GM18873 (cell line): ENCODE data around the gene SAMD8.

Experiments used
- ATAC-seq: cut with Tn5 transposase; IDR thresholded peaks from one replicate; pipeline ENCODE4 v1.9.1; 2021; ENCODE audit warnings: mild to moderate bottlenecking, moderate library complexity, moderate number of reproducible peaks; ENCODE audit not compliant: unreplicated experiment, low FRiP score

The SAMD8 gene

GRCh38 chr10:75111365-75111906 is at the start of gene SAMD8:
Gene SAMD8 (plus strand): TSS chr10:75111656. CDS start chr10:75150529, 38,873 bp downstream.
- ATAC-seq, result peak; percentile 80

GRCh38 chr10:75061709-75062505 is 49.5 kb upstream of the SAMD8 start:
- ATAC-seq, result no peak

- no peak for ATAC-seq
Observed at GRCh38 chr10:75062506-75063299, 48.8 kb upstream of the SAMD8 start.

- no peak for ATAC-seq
Observed at GRCh38 chr10:75063461-75064230, 47.8 kb upstream of the SAMD8 start.

- no peak for ATAC-seq
Observed at GRCh38 chr10:75065076-75065475, 46.4 kb upstream of the SAMD8 start.

GRCh38 chr10:75066271-75066670 is 45.2 kb upstream of the SAMD8 start:
- no peak for ATAC-seq

- no peak for ATAC-seq
Observed at GRCh38 chr10:75067272-75067671, 44.2 kb upstream of the SAMD8 start.

GRCh38 chr10:75068523-75068922 is 42.9 kb upstream of the SAMD8 start:
- no peak for ATAC-seq

GRCh38 chr10:75070476-75070875 is 41.0 kb upstream of the SAMD8 start:
- no peak for ATAC-seq

GRCh38 chr10:75070961-75071428 is 40.5 kb upstream of the SAMD8 start:
- ATAC-seq, result no peak

- no peak for ATAC-seq
Observed at GRCh38 chr10:75071756-75072155, 39.7 kb upstream of the SAMD8 start.

GRCh38 chr10:75072727-75073126 is 38.7 kb upstream of the SAMD8 start:
- ATAC-seq, result no peak

GRCh38 chr10:75073442-75073841 is 38.0 kb upstream of the SAMD8 start:
- no peak for ATAC-seq

GRCh38 chr10:75074711-75075445 is 36.6 kb upstream of the SAMD8 start:
- ATAC-seq, result no peak

- no peak for ATAC-seq
Observed at GRCh38 chr10:75076348-75076747, 35.1 kb upstream of the SAMD8 start.

- no peak for ATAC-seq
Observed at GRCh38 chr10:75079436-75080083, 31.9 kb upstream of the SAMD8 start.

- no peak for ATAC-seq
Observed at GRCh38 chr10:75080554-75080953, 30.9 kb upstream of the SAMD8 start.

- ATAC-seq, result no peak
Observed at GRCh38 chr10:75081379-75081778, 30.1 kb upstream of the SAMD8 start.
